ENCODE data around the gene TMEM175.

GRCh38 chr4:960636-961350 is 28.5 kb downstream of the TMEM175 start:
- TF ChIP-seq EZH2phosphoT487 (IDR thresholded peaks at IDR 0.05; ENCODE audit: borderline replicate concordance) (no peak), CTCF (conservative IDR thresholded peaks at IDR 0.05; ENCODE audit: low read length) (no peak)

Measured in Loucy (cell line).